ENCODE results near the gene TSEN34.

GRCh38 chr19:54173951-54174834, 16.9 kb upstream of the TSEN34 start:
- no peak for TF ChIP-seq CTCF (conservative IDR thresholded peaks at IDR 0.05 in 1 of 2, IDR thresholded peaks at IDR 0.05 in 1 of 2; ENCODE audit: low read depth in 1 of 2, low read length in 2 of 2)
- no peak for TF ChIP-seq EZH2 (IDR thresholded peaks at IDR 0.05; ENCODE audit: low read length, missing control alignments)

All from fibroblast of lung (primary cell).